Erythroblast (primary cell): ENCODE data around the gene TBCK.

Experiments
- GATA1 ChIP-seq: IDR thresholded peaks from 2 replicates; pipeline ENCODE4 v1.6.1; 2011; ENCODE audit warnings: low read depth, mild to moderate bottlenecking, control low read depth, low read length, moderate library complexity
- POLR2A ChIP-seq: IDR thresholded peaks from 2 replicates; pipeline ENCODE4 v1.6.1; 2011; ENCODE audit warnings: mild to moderate bottlenecking, low read length

DNA sequence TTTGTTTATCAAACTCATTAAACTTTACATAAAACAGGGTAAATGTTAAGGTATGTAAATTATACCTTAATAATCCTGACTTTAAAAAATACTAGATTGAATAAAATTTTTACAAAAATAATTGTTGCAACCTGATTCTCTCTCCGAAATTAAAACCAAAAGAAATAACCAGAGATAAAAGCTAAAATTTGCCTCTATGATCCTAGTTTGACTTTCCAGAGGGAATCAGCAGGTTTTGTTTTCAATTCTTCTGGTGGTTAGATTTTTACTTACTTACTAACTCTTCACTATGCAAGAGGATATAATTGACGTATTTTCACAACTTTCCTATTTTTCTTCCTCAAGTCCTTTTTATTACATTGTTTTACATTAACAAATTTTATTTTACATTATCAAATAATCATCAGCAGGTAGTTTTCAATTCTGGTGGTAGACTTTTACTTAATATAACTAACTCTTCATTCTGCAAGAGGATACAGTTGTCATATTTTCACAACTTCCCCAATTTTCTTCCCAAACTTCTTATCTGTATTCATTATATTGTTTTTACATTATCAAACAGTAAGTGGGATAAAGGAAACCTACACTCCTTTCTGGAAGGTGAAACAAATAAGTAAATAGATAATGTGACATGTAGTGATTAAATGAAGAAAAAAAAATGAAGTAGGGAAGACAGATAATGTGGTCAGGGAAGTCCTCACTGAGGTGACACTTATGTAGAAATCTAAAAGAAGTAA is 52.2 kb downstream of the TBCK start:
- TF ChIP-seq POLR2A (no peak), GATA1 (no peak)
